ENCODE data around the gene ARF3. TPM values are rescaled to one million over a fixed set of nuclear protein-coding genes. Genes with fewer than 3 reads are reported as not detected.

The ARF3 gene
- total RNA-seq, 1 donor from 2014 or later, result 162 TPM

DNA sequence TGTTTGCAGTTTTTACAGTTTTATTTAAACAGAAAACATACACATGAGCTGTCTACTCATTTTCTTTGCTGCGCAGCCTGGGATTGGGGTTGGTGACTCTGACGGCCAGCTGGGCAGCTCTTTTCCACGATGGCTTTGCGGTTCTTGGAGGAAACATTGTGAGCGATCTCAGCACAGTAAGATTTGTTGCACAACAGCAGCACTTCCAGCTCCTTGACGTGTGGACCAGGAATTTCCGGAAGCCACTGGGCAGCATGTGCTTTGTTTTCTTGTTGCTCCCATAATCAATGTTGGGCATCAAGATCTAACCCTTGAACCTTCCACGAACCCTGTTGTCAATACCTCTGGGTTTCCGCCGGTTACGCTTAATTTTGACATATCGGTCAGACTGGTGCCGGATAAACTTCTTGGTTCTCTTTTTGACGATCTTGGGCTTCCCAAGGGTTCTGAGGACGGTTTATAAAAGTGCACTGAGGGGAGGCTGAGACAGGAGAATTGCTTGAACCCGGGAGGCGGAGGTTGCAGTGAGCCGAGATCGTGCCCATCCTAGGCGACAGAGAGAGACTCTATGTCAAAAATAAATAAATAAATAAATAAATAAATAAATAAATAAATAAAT is 53.8 kb downstream of the ARF3 start:
- Mint-ChIP-seq H3K9me3 (ENCODE audit: unreplicated experiment) (no peaks in the 10 kb centered on the region), H3K4me3 (ENCODE audit: unreplicated experiment) (no peak overlapping the region), H3K27ac (ENCODE audit: unreplicated experiment) (no peak overlapping the region), H3K4me1 (ENCODE audit: low read depth, unreplicated experiment) (no peaks in the 10 kb centered on the region), H3K36me3 (ENCODE audit: unreplicated experiment) (no peaks in the 10 kb centered on the region), H3K27me3 (ENCODE audit: unreplicated experiment) (peaks cover 3% of the 10 kb centered on the region)
- no peak for DNase-seq
- no peak for TF ChIP-seq CTCF (IDR thresholded peaks at IDR 0.05; ENCODE audit: partially characterized antibody, unreplicated experiment)

GRCh38 chr12:48901278-48901677 is 56.0 kb downstream of the ARF3 start:
- no peak for DNase-seq
- no peak overlapping the region for H3K27ac Mint-ChIP-seq (ENCODE audit: unreplicated experiment)
- H3K4me1 Mint-ChIP-seq (ENCODE audit: low read depth, unreplicated experiment), result no peaks in the 10 kb centered on the region
- H3K9me3 Mint-ChIP-seq (ENCODE audit: unreplicated experiment), result no peaks in the 10 kb centered on the region
- no peak for TF ChIP-seq CTCF (IDR thresholded peaks at IDR 0.05; ENCODE audit: partially characterized antibody, unreplicated experiment)
- H3K36me3 Mint-ChIP-seq (ENCODE audit: unreplicated experiment), result no peaks in the 10 kb centered on the region
- peaks cover 3% of the 10 kb centered on the region for H3K27me3 Mint-ChIP-seq (ENCODE audit: unreplicated experiment)
- no peak overlapping the region for H3K4me3 Mint-ChIP-seq (ENCODE audit: unreplicated experiment)

- no peaks in the 10 kb centered on the region for H3K4me1 Mint-ChIP-seq (ENCODE audit: low read depth, unreplicated experiment)
- no peaks in the 10 kb centered on the region for H3K36me3 Mint-ChIP-seq (ENCODE audit: unreplicated experiment)
- no peak for TF ChIP-seq CTCF (IDR thresholded peaks at IDR 0.05; ENCODE audit: partially characterized antibody, unreplicated experiment)
- no peak overlapping the region for H3K27ac Mint-ChIP-seq (ENCODE audit: unreplicated experiment)
- no peak for DNase-seq
- no peaks in the 10 kb centered on the region for H3K9me3 Mint-ChIP-seq (ENCODE audit: unreplicated experiment)
- no peak overlapping the region for H3K4me3 Mint-ChIP-seq (ENCODE audit: unreplicated experiment)
- peaks cover 1% of the 10 kb centered on the region for H3K27me3 Mint-ChIP-seq (ENCODE audit: unreplicated experiment)
These were observed 57.6 kb downstream of the ARF3 start for GRCh38 chr12:48899651-48900050.

GRCh38 chr12:48894271-48894670 is 63.0 kb downstream of the ARF3 start:
- Mint-ChIP-seq H3K27me3 (ENCODE audit: unreplicated experiment) (peaks cover 7% of the 10 kb centered on the region), H3K4me1 (ENCODE audit: low read depth, unreplicated experiment) (peaks cover 4% of the 10 kb centered on the region), H3K9me3 (ENCODE audit: unreplicated experiment) (peaks cover 4% of the 10 kb centered on the region), H3K36me3 (ENCODE audit: unreplicated experiment) (no peaks in the 10 kb centered on the region), H3K27ac (ENCODE audit: unreplicated experiment) (no peak overlapping the region), H3K4me3 (ENCODE audit: unreplicated experiment) (no peak overlapping the region)
- TF ChIP-seq CTCF (IDR thresholded peaks at IDR 0.05; ENCODE audit: partially characterized antibody, unreplicated experiment), result no peak
- no peak for DNase-seq

- H3K36me3 Mint-ChIP-seq (ENCODE audit: unreplicated experiment), result no peaks in the 10 kb centered on the region
- peak; percentile 89 for TF ChIP-seq CTCF (IDR thresholded peaks at IDR 0.05; ENCODE audit: partially characterized antibody, unreplicated experiment)
- H3K27me3 Mint-ChIP-seq (ENCODE audit: unreplicated experiment), result peaks cover 7% of the 10 kb centered on the region
- H3K4me1 Mint-ChIP-seq (ENCODE audit: low read depth, unreplicated experiment), result peaks cover 4% of the 10 kb centered on the region
- peak overlapping the region; percentile 83 for H3K4me3 Mint-ChIP-seq (ENCODE audit: unreplicated experiment)
- peak; percentile 93 for DNase-seq
- no peak overlapping the region for H3K27ac Mint-ChIP-seq (ENCODE audit: unreplicated experiment)
- H3K9me3 Mint-ChIP-seq (ENCODE audit: unreplicated experiment), result peaks cover 4% of the 10 kb centered on the region
These were observed 66.4 kb downstream of the ARF3 start for GRCh38 chr12:48890657-48891418.
